H1 (cell line): ENCODE results near the gene VARS2. TPM values are rescaled to one million over a fixed set of nuclear protein-coding genes. Genes with fewer than 3 reads are reported as not detected.
A peak's percentile ranks its signal among the peaks of the same experiment; 100 is the strongest.

Experiments used
- CTCF ChIA-PET: fragments of 300-600 bp; sonication (Branson Sonifier 250); formaldehyde crosslinking; loops from one replicate; lab custom pipeline; 2021; ENCODE audit not compliant: partially characterized antibody; lab: Charles Lee
- POLR2A ChIA-PET: fragments of 300-600 bp; sonication (Branson Sonifier 250); formaldehyde crosslinking; loops from one replicate; lab custom pipeline; 2021; ENCODE audit warnings: inconsistent platforms; ENCODE audit not compliant: partially characterized antibody; lab: Charles Lee
- DNase-seq, 2 experiments: peaks; one replicate each; pipeline versions ENCODE4 v3.0.0 to v3.0.0-alpha.2; 2010 to 2022; ENCODE audit warnings: low spot score in 2 of 2, low read depth in 1 of 2, mixed read lengths in 1 of 2
- FAIRE-seq: peaks from 2 replicates; lab custom pipeline; 2011; peaks lifted over from hg19 to GRCh38; lab: Jason Lieb, UNC
- H2AFZ ChIP-seq: 2 replicates; pipeline ENCODE4 v1.8.1; 2012; ENCODE audit warnings: low read length, inconsistent platforms
- H2AK5ac ChIP-seq: 2 replicates; pipeline ENCODE4 v1.6.1; 2013; ENCODE audit warnings: low read depth, low read length
- H2BK120ac ChIP-seq: replicated peaks from 2 replicates; pipeline ENCODE3; 2013; ENCODE audit warnings: low read depth, low read length, inconsistent platforms
- H2BK12ac ChIP-seq: 2 replicates; pipeline ENCODE4 v1.6.1; 2013; ENCODE audit warnings: low read depth, low read length
- H2BK15ac ChIP-seq: 2 replicates; pipeline ENCODE4 v1.6.1; 2013; ENCODE audit warnings: low read length
- H2BK20ac ChIP-seq: 2 replicates; pipeline ENCODE4 v1.6.1; 2013; ENCODE audit warnings: low read length
- H2BK5ac ChIP-seq: 2 replicates; pipeline ENCODE4 v1.6.1; 2013; ENCODE audit warnings: low read depth, low read length
- H3K14ac ChIP-seq: 2 replicates; pipeline ENCODE4 v1.6.1; 2013; ENCODE audit warnings: inconsistent platforms; ENCODE audit not compliant: insufficient read length
- H3K18ac ChIP-seq: 2 replicates; pipeline ENCODE4 v1.6.1; 2013; ENCODE audit warnings: low read length; ENCODE audit errors: extremely low read depth
- H3K23ac ChIP-seq: 2 replicates; pipeline ENCODE4 v1.6.1; 2013; ENCODE audit warnings: inconsistent platforms; ENCODE audit not compliant: insufficient read length
- H3K23me2 ChIP-seq: 2 replicates; pipeline ENCODE4 v1.6.1; 2013; ENCODE audit warnings: low read depth, low read length
- H3K27ac ChIP-seq: 2 replicates; pipeline ENCODE4 v1.6.1; 2011; ENCODE audit warnings: low read depth, low read length, inconsistent platforms
- H3K27me3 ChIP-seq, 4 experiments: replicated peaks in 1 of 4; 1 replicate in 1 of 4; 2 replicates in 3 of 4; pipeline versions ENCODE4 v1.6.1 to v1.8.1; 2011 to 2013; ENCODE audit warnings: low read length in 3 of 4, mild to moderate bottlenecking in 3 of 4, inconsistent platforms in 2 of 4, mixed read lengths in 2 of 4, moderate library complexity in 1 of 4; ENCODE audit not compliant: control insufficient read depth in 3 of 4, insufficient read depth in 3 of 4; ENCODE audit errors: extremely low read depth in 1 of 4
- H3K36me3 ChIP-seq, 4 experiments: 2 replicates each; pipeline versions ENCODE4 v1.6.1 to v1.8.1; 2011 to 2013; ENCODE audit warnings: mild to moderate bottlenecking in 4 of 4, low read length in 3 of 4, moderate library complexity in 2 of 4, control low read depth in 1 of 4, inconsistent platforms in 1 of 4; ENCODE audit not compliant: insufficient read depth in 4 of 4, control insufficient read depth in 2 of 4
- H3K4ac ChIP-seq: replicated peaks from 2 replicates; pipeline ENCODE3; 2013; ENCODE audit warnings: low read length, low read depth, mixed read lengths, inconsistent platforms; ENCODE audit not compliant: insufficient read length
- H3K4me1 ChIP-seq, 4 experiments: replicated peaks in 1 of 4; 1 replicate in 1 of 4; 2 replicates in 3 of 4; pipeline versions ENCODE4 v1.6.1 to v1.8.1; 2011 to 2013; ENCODE audit warnings: low read length in 3 of 4, inconsistent platforms in 2 of 4, mixed read lengths in 1 of 4; ENCODE audit not compliant: insufficient read depth in 4 of 4, control insufficient read depth in 3 of 4
- H3K4me2 ChIP-seq, 2 experiments: 2 replicates each; pipeline versions ENCODE4 v1.6.1 to v1.8.1; 2011 to 2013; ENCODE audit warnings: low read depth in 2 of 2, low read length in 2 of 2, control low read depth in 1 of 2, inconsistent platforms in 1 of 2, mild to moderate bottlenecking in 1 of 2; ENCODE audit not compliant: insufficient read depth in 1 of 2
- H3K4me3 ChIP-seq, 4 experiments: fragments of 200-600, 300-600 bp in 1 of 4; sonication (generic), shearing (Covaris generic), sonication (Bioruptor Twin) in 1 of 4; 2 replicates each; pipeline versions ENCODE4 v1.5.1 to v1.8.1; 2011 to 2016; ENCODE audit warnings: low read length in 4 of 4, low read depth in 3 of 4, control low read depth in 2 of 4, inconsistent platforms in 2 of 4, mild to moderate bottlenecking in 2 of 4, mixed read lengths in 1 of 4, moderate library complexity in 1 of 4; ENCODE audit not compliant: insufficient read depth in 2 of 4; ENCODE audit errors: extremely low read depth in 1 of 4
- H3K56ac ChIP-seq: replicated peaks from 2 replicates; pipeline ENCODE3; 2013; ENCODE audit warnings: low read depth, mild to moderate bottlenecking, mixed read lengths, low read length, inconsistent platforms; ENCODE audit not compliant: insufficient read length
- H3K79me1 ChIP-seq: 2 replicates; pipeline ENCODE4 v1.6.1; 2013; ENCODE audit warnings: low read depth, low read length, control low read depth
- H3K79me2 ChIP-seq, 2 experiments: 2 replicates each; pipeline versions ENCODE4 v1.6.1 to v1.8.1; 2012 to 2013; ENCODE audit warnings: low read length in 2 of 2, mild to moderate bottlenecking in 2 of 2, inconsistent platforms in 1 of 2; ENCODE audit not compliant: insufficient read depth in 2 of 2, control insufficient read depth in 1 of 2
- H3K9ac ChIP-seq, 4 experiments: replicated peaks in 1 of 4; 1 replicate in 1 of 4; 2 replicates in 3 of 4; pipeline versions ENCODE4 v1.6.1 to v1.8.1; 2011 to 2013; ENCODE audit warnings: low read depth in 3 of 4, low read length in 3 of 4, control low read depth in 2 of 4, mild to moderate bottlenecking in 2 of 4, moderate library complexity in 2 of 4, inconsistent platforms in 1 of 4; ENCODE audit errors: extremely low read depth in 1 of 4
- H3K9me3 ChIP-seq, 2 experiments: 2 replicates each; pipeline versions ENCODE4 v1.6.1 to v1.8.1; 2012 to 2013; ENCODE audit warnings: mild to moderate bottlenecking in 2 of 2, moderate library complexity in 2 of 2, control low read depth in 1 of 2, inconsistent platforms in 1 of 2, low read depth in 1 of 2, low read length in 1 of 2, mixed read lengths in 1 of 2; ENCODE audit not compliant: insufficient read depth in 2 of 2
- H4K20me1 ChIP-seq, 2 experiments: replicated peaks in 1 of 2; 2 replicates each; pipeline versions ENCODE3 to v1.8.1; 2011 to 2013; ENCODE audit warnings: inconsistent platforms in 2 of 2, low read length in 2 of 2, mild to moderate bottlenecking in 1 of 2; ENCODE audit not compliant: insufficient read depth in 2 of 2, control insufficient read depth in 1 of 2
- H4K5ac ChIP-seq: 2 replicates; pipeline ENCODE4 v1.6.1; 2013; ENCODE audit warnings: low read length, low read depth, mixed read lengths, inconsistent platforms; ENCODE audit not compliant: insufficient read length
- H4K8ac ChIP-seq: 2 replicates; pipeline ENCODE4 v1.8.0; 2013; ENCODE audit warnings: mild to moderate bottlenecking, moderate library complexity, low read length, inconsistent platforms; ENCODE audit not compliant: insufficient read depth; ENCODE audit errors: extremely low read depth
- H4K91ac ChIP-seq: replicated peaks from 2 replicates; pipeline ENCODE3; 2013; ENCODE audit warnings: low read length, mixed read lengths, inconsistent platforms; ENCODE audit not compliant: insufficient read length
- ASH2L ChIP-seq: fragments of 200-600, 300-600 bp; sonication (generic); IDR thresholded peaks from one replicate; pipeline ENCODE4 v1.7.1; 2017; ENCODE audit warnings: low read length
- CREB1 ChIP-seq: IDR thresholded peaks from 2 replicates; pipeline ENCODE4 v1.6.1; 2012; ENCODE audit warnings: inconsistent platforms
- GTF2F1 ChIP-seq: IDR thresholded peaks from 2 replicates; pipeline ENCODE4 v1.6.1; 2012; ENCODE audit warnings: low read depth, low read length, improper control_type of control experiment, borderline replicate concordance
- HDAC6 ChIP-seq: IDR thresholded peaks from one replicate; pipeline ENCODE4 v1.7.1; 2012; ENCODE audit warnings: low read depth, mild to moderate bottlenecking, inconsistent platforms, low read length, moderate library complexity
- KDM1A ChIP-seq: fragments of 200-600, 300-600 bp; sonication (generic); IDR thresholded peaks from 2 replicates; pipeline ENCODE4 v1.7.1; 2016; ENCODE audit warnings: mild to moderate bottlenecking, low read length, borderline replicate concordance
- NANOG ChIP-seq: IDR thresholded peaks from 2 replicates; pipeline ENCODE4 v1.6.1; 2011; ENCODE audit warnings: low read length, low read depth, mild to moderate bottlenecking, inconsistent platforms; ENCODE audit not compliant: insufficient read depth, poor library complexity, severe bottlenecking
- RXRA ChIP-seq: IDR thresholded peaks from 2 replicates; pipeline ENCODE4 v1.6.1; 2011; ENCODE audit warnings: low read depth, mild to moderate bottlenecking, low read length, moderate library complexity; ENCODE audit not compliant: insufficient read depth
- TAF1 ChIP-seq: IDR thresholded peaks from 2 replicates; pipeline ENCODE4 v1.6.1; 2011; ENCODE audit warnings: mild to moderate bottlenecking, low read depth, low read length
- ZNF274 ChIP-seq: IDR thresholded peaks from 2 replicates; pipeline ENCODE4 v1.7.0; 2012; ENCODE audit warnings: low read length, borderline replicate concordance; ENCODE audit errors: extremely low read depth
- whole genome bisulfite sequencing, 2 experiments: shearing (Covaris generic) in 1 of 2; methylation state at CpG; one replicate each; pipeline versions ENCODE4 v1.1.6 to v1.1.7; 2013 to 2015; ENCODE audit warnings: low lambda C conversion rate in 2 of 2, mixed read lengths in 2 of 2, inconsistent platforms in 1 of 2, low coverage in 1 of 2, missing lambda C conversion rate in 1 of 2; ENCODE audit not compliant: insufficient replicate concordance in 2 of 2, insufficient coverage in 1 of 2, insufficient read length in 1 of 2; ENCODE audit errors: extremely low coverage in 1 of 2, missing lambda C conversion rate in 1 of 2; 5-methylcytosine and 5-hydroxymethylcytosine counted together
- polyA plus RNA-seq, 7 experiments: library from polyadenylated mRNA; depleted of rRNA in 3 of 7; stranded (reverse) in 5 of 7; unstranded in 2 of 7; fragments of >200 nt in 5 of 7; fragments of 200-250 nt in 2 of 7; gene quantifications; 1 replicate in 5 of 7; 2 replicates in 1 of 7; 4 replicates in 1 of 7; pipeline versions ENCODE4 v1.2.1 to v1.2.3, GENCODE V29; 2011 to 2013; ENCODE audit warnings: missing spikeins in 2 of 7, mixed read lengths in 2 of 7
- total RNA-seq: library from RNA; stranded (reverse); fragmentation: NEBNext Ultra II Directional; extraction: Animal tissue kit (Norgen Biotek cat#: 25700); gene quantifications from 2 replicates; pipeline ENCODE4 v1.2.1, GENCODE V29; 2021

Gene VARS2
- total and polyA plus RNA-seq, 2 of the 8 experiments (the other 6 are each of a cell fraction or from before 2014, with no cell fraction given): 26.8 to 47.7 TPM

- H3K4me3 ChIP-seq: peak overlapping the region; percentile 51 to 86 (median 61); a peak in 7 of 8 replicates
- H2BK120ac ChIP-seq: no peak overlapping the region
- H4K8ac ChIP-seq: no peak overlapping the region
- POLR2A ChIA-PET: interaction anchor here (0.5 to 19.5 kb wide), 13 partner anchors 9 to 286 kb away, joined by 3 to 452 read pairs (median 4); partner anchors contain the start of genes FLOT1, GTF2H4, IER3 and MDC1
- H3K27me3 ChIP-seq: no peaks in the 10 kb centered on the region
- H3K4me1 ChIP-seq: peaks cover 6 to 45% (median 33%) of the 10 kb centered on the region in 4 experiments
- peak overlapping the region; percentile 99 for H3K18ac ChIP-seq
- peaks cover 2 to 21% of the 10 kb centered on the region in 2 experiments for H4K20me1 ChIP-seq
- no peaks in the 10 kb centered on the region for H3K9me3 ChIP-seq
- DNase-seq (no peak), FAIRE-seq (no peak)
- WGBS, 2 experiments: 21% methylated on average over 7 of the region's 7 CpGs; no CpG with 5 or more reads in 1 of the 2 experiments
- peaks cover 9 to 79% of the 10 kb centered on the region in 2 experiments for H3K79me2 ChIP-seq
- peak overlapping the region; percentile 21; the same call in 1 of the 2 replicates for H2BK12ac ChIP-seq
- H3K4ac ChIP-seq: peak overlapping the region; percentile 79
- H3K9ac ChIP-seq: peak overlapping the region in 3 of 4 experiments; percentile 65 to 76 (median 73); a peak in 6 of 7 replicates
- peak overlapping the region; percentile 23; the same call in 1 of the 2 replicates for H2BK20ac ChIP-seq
- peak overlapping the region; percentile 7 for H3K14ac ChIP-seq
- H3K56ac ChIP-seq: peak overlapping the region; percentile 55
- H2BK5ac ChIP-seq: peak overlapping the region; percentile 94
- no peak overlapping the region for H3K23ac ChIP-seq
- peaks cover 36% of the 10 kb centered on the region for H3K23me2 ChIP-seq
- CTCF ChIA-PET: interaction anchor here (1.0 to 29.0 kb wide), 7 partner anchors 9 to 194 kb away, joined by 3 to 610 read pairs (median 10); partner anchors contain the start of gene VARS2
- H3K79me1 ChIP-seq: peaks cover 19% of the 10 kb centered on the region
- H2AK5ac ChIP-seq: peak overlapping the region; percentile 13; the same call in 1 of the 2 replicates
- H4K5ac ChIP-seq: peak overlapping the region; percentile 42
- peak overlapping the region; percentile 57 for H4K91ac ChIP-seq
- H3K4me2 ChIP-seq: peak overlapping the region; percentile 90 to 92
- peak overlapping the region; percentile 97 for H2BK15ac ChIP-seq
- peak overlapping the region; percentile 86 for H3K27ac ChIP-seq
- peaks cover 11 to 21% (median 15%) of the 10 kb centered on the region in 4 experiments for H3K36me3 ChIP-seq
- no peak overlapping the region for H2AFZ ChIP-seq
- TF ChIP-seq TAF1 (no peak), RXRA (no peak), ZNF274 (no peak), NANOG (no peak), GTF2F1 (no peak), HDAC6 (no peak), CREB1 (no peak), KDM1A (no peak), ASH2L (no peak)
Measured at GRCh38 chr6:30885481-30885998, 28.5 kb upstream of the VARS2 start.
